ENCODE data around the gene STEAP1.
"Not testable (repeated sequence)": the region's sequence is repeated elsewhere in the genome, so short reads cannot be mapped to it uniquely, and the experiment has no call there.

Gene STEAP1

GRCh38 chr7:90153943-90154771 is at the start of gene STEAP1:
Gene STEAP1, plus strand, starts transcription at chr7:90154469. Its CDS starts 5,320 bp downstream, at chr7:90159789.
- DNase-seq (ENCODE audit: extremely low read depth in 1 of 2, low read depth in 1 of 2), result peak; percentile 62 to 68

DNA sequence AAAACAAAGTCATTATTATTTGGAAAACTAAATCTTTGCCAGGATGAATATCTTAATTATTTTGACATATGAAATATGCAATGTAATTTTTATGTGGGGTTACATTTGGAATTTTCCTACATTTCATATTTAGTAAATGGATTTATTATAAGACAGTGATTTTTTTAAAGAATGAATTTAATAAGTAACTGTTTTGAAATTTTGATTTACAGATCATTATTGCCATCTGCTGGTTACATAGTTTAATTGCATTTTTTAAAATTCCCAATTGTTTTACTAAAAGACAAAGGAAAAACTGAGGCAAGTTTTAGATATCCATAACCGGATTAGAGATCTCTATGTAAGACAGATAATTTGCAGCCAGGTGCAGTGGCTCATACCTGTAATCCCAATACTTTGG is 39.3 kb upstream of the STEAP1 start:
- DNase-seq (ENCODE audit: extremely low read depth in 1 of 2, low read depth in 1 of 2), result not testable (repeated sequence)

DNA sequence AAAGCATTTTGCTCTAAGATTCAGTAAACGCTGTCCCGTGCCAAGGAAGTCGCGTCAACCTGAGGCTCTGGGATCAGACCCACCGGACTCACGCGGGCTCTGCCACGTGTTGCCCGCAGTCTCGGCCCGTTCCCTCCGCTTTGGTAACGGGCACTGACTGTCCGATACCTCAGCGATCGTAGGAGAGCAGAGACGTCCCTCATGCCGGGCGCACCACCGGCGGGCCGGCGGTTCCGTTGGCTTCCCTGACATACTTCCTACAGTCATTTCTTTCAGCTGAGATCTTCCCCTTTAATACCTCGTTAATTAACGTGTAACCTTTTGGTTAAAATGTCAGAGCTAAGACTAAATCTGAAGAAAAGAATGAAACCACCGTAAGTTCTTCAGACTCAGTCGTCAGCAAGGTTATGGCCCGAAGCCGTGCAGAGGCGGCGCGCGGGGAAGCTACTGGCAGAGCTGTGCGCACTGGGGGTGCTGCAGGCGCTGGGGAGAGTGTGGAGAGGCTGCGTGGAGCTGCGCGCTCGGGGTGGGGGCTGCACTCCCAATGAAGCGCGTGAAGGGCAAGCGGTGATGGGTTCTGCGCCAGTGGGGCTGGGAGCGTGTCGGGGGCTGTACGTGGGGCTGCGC is 35.6 kb upstream of the STEAP1 start:
- not testable (repeated sequence) for DNase-seq (ENCODE audit: extremely low read depth in 1 of 2, low read depth in 1 of 2)

DNA sequence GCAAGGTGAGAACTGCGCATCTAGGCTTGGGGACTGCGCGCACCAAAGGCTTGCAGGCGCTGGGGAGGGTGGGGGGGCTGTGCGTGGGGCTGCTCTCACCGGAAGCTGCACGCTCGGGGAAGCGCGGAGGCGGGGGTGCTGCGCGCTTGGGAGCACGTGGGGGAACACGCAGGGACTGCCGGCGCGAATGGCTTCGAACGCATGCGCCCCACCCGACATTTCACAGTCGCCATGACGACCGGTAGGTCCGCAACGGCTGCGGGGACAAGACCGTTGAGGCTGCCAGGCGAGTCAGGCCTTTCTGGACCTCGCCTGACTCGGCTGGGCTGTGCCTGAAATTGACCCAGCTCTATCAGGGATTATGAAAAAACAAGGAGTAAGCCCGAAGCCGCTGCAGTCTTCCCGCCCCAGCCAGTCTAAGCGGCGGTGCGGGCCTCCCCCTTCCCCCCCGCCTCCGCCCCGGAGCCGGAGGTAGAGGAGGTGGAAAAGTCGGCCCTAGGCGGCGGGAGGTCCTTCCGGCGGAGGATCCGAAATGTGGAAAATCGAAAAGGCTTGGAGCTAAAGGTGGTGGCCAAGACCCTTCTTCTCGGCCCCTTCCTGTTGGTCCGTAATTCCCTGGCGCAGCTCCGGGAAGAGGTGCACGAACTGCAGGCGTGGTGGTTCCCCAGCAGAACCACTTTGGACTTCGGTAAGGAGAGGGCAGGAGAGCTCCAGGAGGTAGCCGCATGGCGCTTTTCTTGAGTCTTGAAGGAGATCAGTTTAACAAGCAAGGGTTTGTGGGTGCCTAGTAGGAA is 34.9 kb upstream of the STEAP1 start:
- no peak for DNase-seq (ENCODE audit: extremely low read depth in 1 of 2, low read depth in 1 of 2)

GRCh38 chr7:90120205-90120604 is 34.1 kb upstream of the STEAP1 start:
- not testable (repeated sequence) for DNase-seq (ENCODE audit: extremely low read depth in 1 of 2, low read depth in 1 of 2)

GRCh38 chr7:90131746-90132145 is 22.5 kb upstream of the STEAP1 start:
- not testable (repeated sequence) for DNase-seq (ENCODE audit: extremely low read depth in 1 of 2, low read depth in 1 of 2)

DNA sequence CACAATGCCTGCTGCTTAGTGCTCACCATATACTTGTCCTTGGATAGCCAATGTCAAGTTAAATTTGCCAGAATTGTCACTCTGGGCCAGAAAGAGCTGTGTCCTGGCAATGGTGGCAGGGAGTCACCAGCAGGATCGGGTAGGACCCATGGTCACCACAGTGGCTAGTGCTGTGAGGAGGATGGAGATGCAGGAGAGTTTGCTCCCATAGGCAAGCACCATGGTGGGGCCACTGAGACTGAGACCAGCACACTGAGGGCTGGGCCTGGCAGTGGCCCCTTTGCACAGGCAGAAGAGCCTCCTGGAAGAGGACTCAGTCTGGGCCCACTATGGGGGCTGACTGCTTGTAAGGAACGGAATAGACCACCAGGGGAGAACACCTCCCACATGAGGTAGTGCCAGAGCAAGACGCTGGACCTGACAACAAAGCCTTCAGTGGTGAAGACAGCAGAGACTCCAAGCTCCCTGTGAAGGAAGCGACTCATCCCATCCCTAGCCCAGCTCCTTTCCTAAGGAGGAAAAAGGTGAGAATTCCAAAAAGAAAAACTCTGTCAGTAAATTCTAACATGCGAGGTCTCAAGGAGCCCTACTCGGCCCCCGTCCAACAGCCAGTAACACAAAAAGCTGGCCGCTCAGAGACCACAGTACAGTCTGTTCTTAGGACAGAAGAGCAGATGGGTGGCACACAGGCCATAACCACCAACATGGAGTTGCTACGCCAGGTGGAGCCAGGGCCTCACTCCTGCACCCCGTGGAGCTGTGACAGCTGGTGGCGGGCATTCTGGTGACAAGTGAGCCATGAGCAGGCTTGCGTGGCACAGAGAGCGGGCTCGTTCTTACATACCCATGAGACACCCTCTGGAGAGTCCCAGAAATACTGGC is 6.9 kb upstream of the STEAP1 start:
- not testable (repeated sequence) for DNase-seq (ENCODE audit: extremely low read depth in 1 of 2, low read depth in 1 of 2)

GRCh38 chr7:90149428-90149827 is 4.8 kb upstream of the STEAP1 start:
- not testable (repeated sequence) for DNase-seq (ENCODE audit: extremely low read depth in 1 of 2, low read depth in 1 of 2)

DNA sequence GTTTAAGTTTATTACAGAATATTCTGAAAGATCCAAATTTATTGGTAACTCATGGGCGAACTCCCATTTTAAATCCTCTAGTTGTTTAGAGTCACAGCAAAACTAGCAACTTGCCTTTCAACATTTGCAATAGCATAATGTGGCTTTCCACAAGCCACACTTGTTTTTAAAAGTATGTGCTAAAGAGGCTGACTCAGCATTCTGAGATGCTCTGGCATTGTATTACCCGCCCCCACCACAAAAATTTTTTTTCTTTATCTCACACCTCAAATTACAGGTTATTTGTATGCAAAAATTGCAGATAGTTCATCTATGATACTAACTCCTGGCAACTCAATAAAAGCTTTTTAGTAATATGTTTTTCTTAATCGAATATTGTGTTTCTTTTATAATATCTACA is 2.4 kb upstream of the STEAP1 start:
- not testable (repeated sequence) for DNase-seq (ENCODE audit: extremely low read depth in 1 of 2, low read depth in 1 of 2)

- DNase-seq (ENCODE audit: extremely low read depth in 1 of 2, low read depth in 1 of 2), result not testable (repeated sequence)
Observed at GRCh38 chr7:90152642-90153253, 1.5 kb upstream of the STEAP1 start.

GRCh38 chr7:90155206-90155605 is 937 bp downstream of the STEAP1 start:
- DNase-seq (ENCODE audit: extremely low read depth in 1 of 2, low read depth in 1 of 2), result no peak

- DNase-seq (ENCODE audit: extremely low read depth in 1 of 2, low read depth in 1 of 2), result not testable (repeated sequence)
Observed at GRCh38 chr7:90157331-90157730, 3.1 kb downstream of the STEAP1 start.

GRCh38 chr7:90157761-90158350 is 3.6 kb downstream of the STEAP1 start:
- DNase-seq (ENCODE audit: extremely low read depth in 1 of 2, low read depth in 1 of 2), result not testable (repeated sequence)

- DNase-seq (ENCODE audit: extremely low read depth in 1 of 2, low read depth in 1 of 2), result no peak
Observed at GRCh38 chr7:90163534-90163933, 9.3 kb downstream of the STEAP1 start.

- DNase-seq (ENCODE audit: extremely low read depth in 1 of 2, low read depth in 1 of 2), result no peak
Observed at GRCh38 chr7:90165724-90166123, 11.5 kb downstream of the STEAP1 start.

DNA sequence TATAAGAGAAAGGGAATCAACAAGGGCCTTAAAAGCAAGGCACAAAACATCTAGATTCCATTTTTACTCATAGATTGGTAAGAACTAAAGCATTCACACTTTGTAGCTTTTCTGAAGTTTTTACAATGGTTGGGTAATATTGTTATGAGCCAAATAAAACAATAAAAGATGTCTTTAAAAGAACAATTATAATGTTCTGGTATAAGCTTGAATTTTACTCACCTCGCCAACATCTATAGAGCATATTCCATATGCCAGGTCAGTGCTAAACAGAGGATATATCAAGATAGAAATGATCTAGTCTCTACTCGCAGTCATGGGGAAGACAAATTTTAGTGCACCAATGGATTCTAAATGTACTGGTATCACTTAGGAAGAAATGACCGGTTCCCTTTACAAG is 11.9 kb downstream of the STEAP1 start:
- DNase-seq (ENCODE audit: extremely low read depth in 1 of 2, low read depth in 1 of 2), result no peak

DNA sequence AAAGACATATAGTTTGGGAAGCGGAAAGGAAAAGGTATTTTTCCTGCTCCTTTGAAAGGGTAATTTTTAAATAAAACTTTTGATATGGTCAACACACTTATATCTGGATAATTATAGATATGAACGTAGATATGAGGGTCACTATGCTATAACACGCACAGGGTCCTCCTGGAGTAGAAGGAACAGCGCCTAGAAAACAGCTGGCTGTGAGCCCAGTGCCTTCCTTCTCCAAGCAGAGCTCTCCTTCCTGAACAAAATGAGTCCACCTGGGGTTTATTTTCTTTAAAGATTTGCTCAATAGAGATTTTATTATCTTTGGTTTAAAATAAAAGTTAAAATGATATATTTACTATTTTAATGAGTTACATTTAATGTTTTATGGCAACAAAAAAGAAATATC is 13.1 kb downstream of the STEAP1 start:
- DNase-seq (ENCODE audit: extremely low read depth in 1 of 2, low read depth in 1 of 2), result no peak

DNA sequence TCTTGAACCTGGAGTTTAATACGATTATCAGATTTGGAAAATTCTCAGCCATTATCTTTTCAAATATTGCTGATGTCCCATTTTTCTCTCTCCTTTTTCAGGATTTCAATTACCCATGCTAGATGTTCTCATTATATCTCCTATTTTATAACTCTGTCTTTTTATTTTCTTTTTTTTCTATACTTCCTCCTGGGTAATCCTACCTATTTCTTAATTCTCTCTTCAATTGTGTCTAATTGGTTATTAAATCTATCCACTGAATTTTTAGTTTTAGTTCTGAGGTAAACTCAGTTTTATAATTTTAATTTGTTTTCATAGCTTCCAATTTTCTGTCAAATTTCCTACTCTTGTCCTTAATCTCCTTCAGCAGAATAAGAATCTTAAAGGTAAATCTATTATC is 15.6 kb downstream of the STEAP1 start:
- DNase-seq (ENCODE audit: extremely low read depth in 1 of 2, low read depth in 1 of 2), result no peak

GRCh38 chr7:90172121-90172520 is 17.9 kb downstream of the STEAP1 start:
- no peak for DNase-seq (ENCODE audit: extremely low read depth in 1 of 2, low read depth in 1 of 2)

GRCh38 chr7:90172624-90173023 is 18.4 kb downstream of the STEAP1 start:
- no peak for DNase-seq (ENCODE audit: extremely low read depth in 1 of 2, low read depth in 1 of 2)
